HPDE6-E6E7 (cell line): ENCODE results near the gene MYO5B.
A peak's percentile ranks its signal among the peaks of the same experiment; 100 is the strongest.
"Not testable (repeated sequence)": the region's sequence is repeated elsewhere in the genome, so short reads cannot be mapped to it uniquely, and the experiment has no call there.

Source experiments
- DNase-seq: peaks from one replicate; pipeline ENCODE4 v3.0.0; 2011; ENCODE audit warnings: missing footprints; ENCODE audit errors: extremely low spot score

The MYO5B gene

DNA sequence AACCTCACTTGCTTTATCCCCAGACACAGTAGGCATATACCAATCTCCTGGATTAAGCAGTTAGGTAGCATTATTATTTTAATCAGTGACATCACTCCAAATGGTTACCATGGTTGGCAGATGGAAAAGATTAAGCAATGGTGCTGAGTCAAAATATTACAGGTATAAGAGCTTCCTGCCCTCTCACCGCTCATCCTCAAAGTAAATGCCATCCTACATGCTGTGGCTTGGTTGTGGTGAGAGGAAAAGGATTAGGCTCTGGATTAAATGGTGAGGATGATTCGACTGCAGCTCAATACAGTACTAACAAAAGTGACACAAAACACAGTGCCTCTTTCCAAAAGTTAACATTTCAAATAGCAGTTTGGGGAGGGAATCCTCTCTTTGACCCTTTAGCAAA lies 272.7 kb downstream of the MYO5B start:
- peak; percentile 70 for DNase-seq

DNA sequence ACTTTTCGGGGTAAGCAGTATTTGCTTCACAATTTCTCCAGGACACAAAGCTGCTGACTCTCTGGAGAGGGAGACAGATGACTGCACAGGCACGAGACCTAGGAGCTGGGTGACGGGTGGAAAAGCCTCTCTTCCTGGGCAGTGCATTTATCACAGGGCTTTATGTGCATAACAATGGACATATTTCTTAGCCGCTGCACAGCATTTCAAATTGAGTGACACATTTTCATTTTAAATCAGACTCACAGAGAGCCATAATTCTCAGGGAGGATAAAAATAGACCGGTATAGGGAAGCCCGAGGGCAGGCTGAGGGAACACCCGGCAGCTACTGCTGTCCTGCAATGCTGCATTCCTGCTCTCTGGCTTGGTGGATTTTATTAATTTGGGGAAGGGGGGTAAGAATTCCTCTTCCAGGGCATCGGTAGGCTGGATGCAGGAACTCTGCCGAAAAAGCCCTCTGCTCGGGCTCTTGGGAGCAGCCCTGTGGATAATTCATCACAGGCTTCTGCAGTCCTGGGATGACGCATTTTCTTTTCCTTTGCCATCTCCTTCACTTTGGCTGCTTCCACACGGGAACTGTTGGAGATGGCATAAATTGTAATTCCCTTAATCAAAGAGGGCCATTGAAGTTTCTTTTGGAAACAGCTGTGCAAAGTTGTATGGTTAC lies 273.5 kb downstream of the MYO5B start:
- DNase-seq: no peak

DNA sequence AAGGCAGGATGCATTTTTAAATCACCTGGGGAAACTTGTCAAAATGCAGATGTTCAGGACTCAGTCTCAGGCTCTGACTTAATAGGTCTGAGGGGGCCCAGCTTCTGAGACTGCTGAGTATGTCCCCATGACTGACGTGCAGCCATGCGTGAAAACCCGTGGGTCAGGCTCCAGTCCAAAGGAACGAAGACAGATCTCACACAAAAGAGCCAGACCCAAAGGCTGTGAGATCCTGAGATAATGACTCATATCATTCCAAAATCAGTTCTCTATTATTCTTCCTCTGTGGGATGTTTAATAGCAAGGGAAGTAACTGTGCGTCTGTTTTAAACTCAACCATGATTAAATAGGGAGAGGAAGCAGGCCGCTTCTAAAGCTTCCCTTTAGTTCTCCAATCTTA lies 274.2 kb downstream of the MYO5B start:
- DNase-seq: no peak

DNA sequence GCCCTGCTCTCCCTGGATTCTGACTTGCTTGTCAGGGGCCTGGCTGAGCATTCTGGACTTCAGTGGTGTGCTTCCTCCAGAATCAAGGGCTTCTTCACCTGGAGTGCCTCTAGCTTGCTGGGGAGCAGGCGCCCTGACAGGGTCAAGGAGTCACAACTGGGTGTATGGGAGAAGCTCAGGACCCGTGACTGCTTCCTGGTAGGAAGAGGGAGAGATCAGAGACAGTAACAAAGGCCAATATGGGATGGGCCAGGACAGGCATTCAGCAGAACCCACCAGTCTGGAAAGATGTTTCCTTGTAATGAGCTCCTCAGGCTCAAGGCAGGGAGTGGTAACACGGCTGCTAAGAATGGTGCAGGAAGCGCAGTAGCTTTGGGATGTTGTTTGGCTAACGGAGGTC lies 277.2 kb downstream of the MYO5B start:
- DNase-seq: no peak

DNA sequence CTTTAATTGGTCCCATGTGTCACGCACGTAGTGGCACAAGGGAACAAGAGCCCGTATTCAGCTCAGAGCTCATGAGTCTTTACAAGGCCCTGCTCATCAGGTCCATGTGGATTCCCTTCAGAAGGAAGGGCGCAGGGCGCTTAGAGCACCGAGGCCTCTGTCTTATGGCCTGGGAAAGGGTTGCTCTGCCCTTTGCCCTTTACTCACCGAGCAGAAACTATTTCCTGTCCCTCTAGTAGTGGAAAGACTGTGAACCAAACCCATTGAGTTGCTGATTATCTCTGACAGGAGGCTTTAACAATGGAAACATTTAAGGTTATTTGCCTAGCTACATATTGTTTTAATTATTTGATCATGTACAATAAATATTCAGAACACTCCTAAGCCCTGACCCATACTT lies 279.6 kb downstream of the MYO5B start:
- DNase-seq: no peak

DNA sequence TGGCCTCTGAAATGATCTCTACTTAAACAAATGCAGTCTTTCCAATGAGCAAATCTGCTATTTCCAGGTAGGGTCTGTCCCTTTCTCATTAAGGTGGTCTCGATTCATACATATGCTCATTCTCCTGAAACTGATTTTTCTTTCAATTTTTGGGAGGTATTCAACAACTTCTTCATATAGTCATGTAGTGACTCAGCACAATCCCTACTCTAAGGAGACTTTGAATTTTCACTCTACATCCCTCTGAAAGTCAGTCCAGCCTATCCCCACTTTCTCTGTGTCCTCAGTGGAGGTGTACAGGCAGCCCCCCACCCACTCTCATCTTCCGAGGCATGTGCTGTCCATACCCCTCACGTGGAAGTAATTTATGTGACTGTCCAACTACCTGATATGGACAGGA lies 281.7 kb downstream of the MYO5B start:
- DNase-seq: no peak

DNA sequence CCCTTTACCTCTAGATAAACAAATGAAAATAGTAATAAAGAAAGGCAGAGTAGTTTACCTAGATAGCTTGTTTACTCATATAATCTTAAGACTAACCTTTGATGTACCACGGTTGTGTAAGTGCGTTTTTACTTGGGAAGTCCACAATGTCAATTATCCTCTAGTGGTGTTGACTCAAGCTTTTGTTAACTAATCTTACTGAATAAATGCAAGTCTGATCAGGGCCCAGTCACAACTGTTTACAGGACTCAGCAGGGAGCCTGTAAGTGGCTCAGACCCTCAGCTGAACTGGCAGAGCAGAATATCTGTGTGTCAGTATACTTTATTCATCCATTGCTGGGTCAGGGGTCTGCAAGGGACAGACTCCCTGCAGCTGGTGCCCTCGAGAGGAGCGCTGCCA lies 283.5 kb downstream of the MYO5B start:
- DNase-seq: no peak

DNA sequence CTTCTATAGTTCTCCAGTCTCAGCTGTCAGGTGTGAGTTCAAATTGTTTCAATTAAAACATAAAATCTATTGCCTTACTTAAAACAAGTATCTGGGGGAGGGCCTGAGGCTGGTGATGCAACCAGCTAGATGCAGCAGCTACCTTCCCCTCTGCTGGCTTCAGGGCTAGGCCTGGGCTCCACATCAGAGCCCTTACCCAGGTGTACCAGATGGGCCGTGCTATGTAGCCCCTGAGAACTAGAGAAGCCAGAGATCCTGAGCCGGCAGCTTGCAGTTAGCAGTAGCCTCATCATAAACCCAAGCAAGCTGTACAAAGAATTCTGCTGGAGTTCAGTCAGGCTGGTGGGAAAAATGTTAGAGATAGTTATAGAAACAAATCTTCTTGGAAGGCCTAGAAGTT lies 284.0 kb downstream of the MYO5B start:
- DNase-seq: no peak

DNA sequence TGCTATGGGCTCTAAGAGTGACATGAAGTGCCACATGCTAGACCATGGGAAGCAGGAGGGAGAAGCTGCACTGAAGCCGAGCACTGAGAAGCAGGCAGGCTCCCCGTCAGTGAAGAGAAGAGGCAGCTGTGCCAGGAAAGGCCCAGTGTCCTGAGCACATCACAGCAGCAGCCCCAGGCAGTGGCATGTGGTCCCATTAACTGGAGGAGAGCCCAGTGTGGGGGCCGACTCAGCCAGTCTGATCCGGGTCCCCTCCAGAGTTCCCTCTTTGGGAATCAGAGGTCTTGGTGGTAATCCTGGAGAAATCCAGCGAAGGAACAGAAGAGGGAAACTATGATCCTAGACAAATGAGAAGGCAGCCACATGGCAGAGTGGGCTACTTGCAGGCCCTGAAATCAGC lies 284.9 kb downstream of the MYO5B start:
- no peak for DNase-seq

DNA sequence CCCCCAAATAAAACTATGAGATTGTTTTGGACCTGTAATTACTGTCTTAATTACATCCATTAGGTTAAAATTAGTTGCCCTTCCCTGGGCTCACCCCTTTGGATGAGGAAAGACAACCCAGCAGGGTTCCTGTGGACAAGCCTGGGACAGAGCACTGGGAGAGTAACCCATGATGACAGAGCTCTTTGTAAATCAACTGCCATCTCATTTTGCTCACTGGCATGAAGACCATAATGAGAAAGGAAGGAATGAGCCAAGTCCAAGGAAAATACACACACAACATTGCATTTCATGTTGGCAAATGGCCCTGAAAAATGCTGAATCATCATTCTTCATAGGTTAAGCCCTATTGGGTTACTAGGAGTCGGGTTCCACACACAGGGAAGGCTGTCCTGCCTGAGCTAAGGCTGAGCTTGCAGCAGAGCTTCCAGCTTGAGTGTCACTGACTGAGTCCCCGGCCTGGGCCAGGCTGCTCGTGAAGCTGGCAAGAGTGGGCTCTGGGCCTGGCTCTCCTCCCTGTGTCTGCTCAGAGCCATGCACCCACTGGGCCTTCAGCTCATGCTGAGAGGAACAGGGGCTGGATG lies 287.5 kb downstream of the MYO5B start:
- no peak for DNase-seq

DNA sequence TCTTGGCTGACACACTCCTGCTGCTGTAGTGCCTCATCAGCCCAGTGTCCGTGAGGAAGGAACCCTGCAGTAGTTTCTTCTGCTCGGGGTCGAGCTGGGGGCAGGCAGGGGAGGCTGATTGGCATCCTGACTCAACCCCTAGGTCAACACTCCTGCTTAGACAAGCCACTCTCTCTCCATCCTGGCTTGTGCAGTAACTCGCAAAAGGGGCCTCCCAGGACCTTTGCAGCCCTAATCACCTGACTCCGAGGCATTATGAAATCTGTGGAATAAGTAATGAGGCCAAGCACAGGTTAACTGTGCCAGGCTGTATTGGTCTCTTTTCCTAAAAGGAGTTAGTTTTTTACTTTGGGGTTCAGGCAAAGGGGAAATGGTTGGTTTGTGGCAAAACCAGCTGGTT lies 289.2 kb downstream of the MYO5B start:
- DNase-seq: no peak

DNA sequence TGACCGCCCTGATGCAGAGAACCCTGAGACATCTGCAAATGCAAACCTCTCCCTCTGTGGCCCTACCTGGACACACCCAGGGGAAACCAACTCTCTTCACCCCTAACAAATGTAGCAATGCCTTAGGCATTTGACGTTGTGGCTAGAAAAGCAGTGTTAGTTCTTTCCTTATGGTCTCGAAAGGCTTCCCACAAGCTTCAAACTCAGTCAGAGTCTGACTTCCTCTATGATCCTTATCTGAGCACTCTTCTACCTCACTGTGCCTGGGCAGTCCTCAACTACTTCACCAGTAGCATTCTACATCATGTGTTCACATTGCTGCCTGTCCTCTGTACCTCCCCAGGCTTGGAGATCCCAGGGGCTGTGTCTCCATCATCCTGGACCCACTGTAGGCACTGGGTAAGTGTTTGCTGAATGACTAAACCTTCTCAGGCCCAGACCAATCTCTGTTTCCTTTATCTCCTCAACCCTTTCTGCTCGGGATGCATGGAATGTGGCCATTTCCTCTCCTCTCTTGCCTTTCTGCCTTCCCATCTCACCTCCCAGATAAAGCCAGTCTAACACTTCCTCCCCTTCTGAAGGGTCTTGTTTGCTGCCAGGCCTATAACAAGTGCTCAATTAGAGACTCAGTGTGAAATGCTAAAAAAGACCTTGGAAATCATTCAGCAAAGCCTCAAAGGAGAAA lies 289.9 kb downstream of the MYO5B start:
- no peak for DNase-seq

DNA sequence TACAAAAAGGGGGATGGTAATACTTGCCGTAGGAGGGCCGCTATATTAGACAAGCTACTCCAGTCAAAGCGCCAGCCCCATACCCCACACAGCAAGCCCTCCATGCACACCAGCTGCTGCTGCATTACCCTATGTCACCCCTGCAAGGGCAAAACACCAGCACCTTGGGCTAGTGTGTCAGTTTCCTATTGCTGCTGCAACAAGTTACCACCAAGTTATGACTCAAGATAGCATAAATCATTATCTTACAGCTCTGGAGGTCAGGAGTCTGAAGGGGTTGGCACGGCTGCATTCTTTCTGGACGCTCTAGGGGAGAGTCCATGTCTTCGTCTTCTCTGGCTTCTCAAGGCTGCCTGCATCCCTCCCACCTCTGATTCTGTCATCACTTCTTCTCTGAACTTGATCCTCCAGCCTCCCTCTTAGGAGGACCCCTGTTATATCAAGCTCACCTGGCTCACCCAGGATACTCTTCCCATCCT lies 293.0 kb downstream of the MYO5B start:
- no peak for DNase-seq

DNA sequence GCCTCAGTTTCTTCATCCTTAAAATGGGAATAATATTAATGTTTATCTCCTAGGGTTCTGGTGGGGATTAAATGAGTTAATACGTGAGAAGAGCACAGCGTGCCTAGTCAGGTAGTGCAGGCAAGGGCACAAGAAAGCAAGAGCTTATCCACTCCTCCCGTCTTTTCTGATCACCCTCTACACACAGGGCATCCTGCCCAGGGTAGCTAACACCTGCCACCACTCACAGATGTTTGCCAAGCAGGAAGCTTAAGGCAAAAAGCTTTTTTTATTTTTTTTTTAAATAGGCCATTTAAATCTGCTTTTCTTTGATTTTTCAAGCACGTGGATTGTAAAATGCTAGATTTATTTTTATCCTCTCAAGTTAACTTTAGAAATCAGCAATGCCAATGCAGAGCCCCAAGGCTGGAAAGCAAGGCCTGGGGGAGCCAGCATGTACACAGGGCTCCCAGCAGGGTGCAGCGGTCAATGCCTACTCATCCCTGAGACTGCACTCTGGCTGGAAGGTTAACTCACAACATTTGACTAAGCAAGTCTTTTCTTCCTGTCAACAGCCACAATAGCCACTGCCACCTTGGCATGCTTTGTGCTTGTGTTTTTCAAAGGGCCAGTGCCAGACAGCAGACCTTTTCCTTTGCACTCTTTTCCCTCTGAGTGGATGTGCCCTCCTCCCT lies 295.2 kb downstream of the MYO5B start:
- DNase-seq: no peak

DNA sequence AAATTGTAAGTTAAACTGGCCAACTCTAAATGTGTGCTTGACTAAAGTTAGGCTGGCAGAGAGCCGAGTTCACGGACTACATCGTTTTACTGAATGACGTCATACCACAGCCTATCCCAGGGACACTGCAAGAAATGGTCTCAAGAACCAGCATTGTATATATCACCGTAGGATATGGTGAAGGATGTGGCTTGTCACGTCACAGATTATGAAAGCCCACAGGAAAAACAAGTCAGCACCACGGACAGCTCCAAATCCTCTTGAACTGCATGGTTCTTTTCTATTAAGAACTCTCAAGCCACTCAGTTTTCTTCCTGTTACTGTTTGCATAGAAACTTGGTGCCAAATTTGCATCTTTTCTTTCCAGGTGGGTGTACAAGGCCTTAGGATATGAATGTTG lies 296.5 kb downstream of the MYO5B start:
- DNase-seq: no peak

DNA sequence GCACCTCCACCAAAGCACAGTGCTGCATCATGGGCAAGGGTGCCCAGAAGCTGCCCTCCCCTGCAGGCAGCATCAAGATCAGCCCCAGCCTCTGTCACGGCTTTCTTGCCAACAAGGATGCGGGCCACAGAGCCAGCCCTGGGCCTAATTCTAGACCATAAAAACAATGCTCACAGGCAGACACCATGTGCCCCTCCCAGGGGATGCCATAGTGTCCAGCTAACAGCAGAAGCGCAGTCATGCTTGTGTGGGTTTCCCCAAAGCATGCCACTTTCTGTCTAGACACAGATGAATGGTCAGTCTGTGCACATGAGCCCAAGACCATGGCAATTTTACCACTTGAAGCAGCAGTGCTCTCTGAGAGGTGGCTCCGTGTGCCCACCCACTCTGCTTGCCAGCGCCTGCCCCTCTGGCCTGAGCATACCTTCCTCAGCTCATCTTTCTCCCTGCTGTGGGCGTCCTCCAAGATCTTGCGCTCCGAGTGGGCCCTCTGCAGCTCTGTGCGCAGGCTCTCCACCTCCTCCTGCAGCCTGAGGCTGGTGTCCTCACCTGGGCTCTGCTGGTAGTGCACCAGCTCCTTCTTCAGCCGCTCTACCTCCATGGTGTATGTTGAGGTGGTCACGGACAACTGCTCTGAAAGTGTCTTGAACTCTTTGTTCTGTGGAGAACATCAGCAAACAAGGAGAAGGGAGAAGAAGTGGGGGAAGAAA lies 300.3 kb downstream of the MYO5B start:
- no peak for DNase-seq

DNA sequence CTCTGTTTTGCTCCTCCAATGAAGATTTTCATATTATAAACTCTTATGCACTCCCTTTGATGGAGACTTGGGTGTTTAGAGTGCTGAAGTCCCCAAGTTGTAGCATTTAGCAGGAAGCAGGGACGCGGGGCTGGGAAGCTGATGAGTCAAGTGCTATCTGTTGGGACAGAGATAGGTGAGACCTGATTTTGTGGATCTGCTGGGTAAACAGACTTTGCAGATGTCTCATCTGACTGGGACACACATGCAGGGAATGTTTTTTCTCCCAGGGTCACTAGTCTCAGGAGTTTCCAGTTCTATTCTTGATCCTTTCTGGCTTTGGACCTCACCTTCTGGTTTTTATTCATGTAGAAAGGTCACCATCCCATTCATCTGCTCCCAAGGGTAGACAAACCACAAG lies 301.9 kb downstream of the MYO5B start:
- DNase-seq: no peak

DNA sequence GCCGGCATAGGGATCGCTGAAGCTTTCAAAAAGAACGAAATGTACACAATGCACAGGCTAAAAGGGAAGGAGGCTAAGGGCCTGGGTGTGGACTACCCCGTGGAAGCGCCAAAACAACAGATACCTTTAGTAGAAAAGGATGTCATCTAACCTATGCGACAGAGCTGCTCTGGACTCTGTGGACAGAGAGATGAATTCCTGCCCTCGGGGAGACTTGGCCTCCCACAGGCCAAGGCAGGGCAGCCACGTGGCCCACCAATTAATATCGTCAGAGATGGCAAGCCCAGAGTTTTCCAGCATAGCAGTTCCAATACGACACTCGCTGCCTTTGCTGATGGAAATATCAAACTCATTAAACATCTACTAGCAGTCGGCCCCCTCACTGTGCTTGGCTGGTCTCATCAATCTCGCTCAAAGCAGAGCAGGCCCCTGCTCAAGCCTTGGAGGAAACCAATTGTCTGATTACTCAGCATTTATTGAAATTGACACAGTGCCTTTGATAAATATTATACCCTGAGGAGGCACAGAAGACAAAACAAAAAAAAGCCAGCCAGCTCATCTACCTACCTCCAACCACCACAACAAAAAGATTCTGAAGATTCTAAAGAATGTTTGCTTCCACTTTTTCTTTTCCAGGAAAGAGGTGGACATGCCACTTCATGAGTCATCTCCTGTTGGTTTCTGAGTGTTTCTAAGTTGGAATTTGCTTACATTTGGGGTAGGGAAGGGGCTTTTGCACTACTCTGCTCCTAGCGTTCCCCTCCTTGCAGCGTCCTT lies 302.6 kb downstream of the MYO5B start:
- no peak for DNase-seq

DNA sequence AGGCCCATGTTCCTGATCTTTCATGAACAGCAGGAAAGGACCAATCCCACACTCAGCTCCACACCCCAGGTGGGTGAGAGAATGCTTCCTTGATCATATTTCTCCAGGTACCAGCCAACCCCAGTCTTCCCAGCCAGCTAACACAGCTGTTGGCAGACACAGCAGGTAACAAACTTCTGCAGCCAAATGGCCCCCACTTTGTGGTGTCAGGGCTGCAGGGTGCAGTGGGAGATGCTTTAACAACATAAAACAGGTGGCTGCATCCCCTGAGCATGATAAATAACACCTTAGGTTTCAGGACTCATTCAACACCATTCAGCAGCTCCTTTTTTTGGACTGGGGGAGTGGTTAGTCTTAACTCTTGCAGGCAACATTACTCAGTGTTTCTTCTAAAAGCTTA lies 304.9 kb downstream of the MYO5B start:
- no peak for DNase-seq

DNA sequence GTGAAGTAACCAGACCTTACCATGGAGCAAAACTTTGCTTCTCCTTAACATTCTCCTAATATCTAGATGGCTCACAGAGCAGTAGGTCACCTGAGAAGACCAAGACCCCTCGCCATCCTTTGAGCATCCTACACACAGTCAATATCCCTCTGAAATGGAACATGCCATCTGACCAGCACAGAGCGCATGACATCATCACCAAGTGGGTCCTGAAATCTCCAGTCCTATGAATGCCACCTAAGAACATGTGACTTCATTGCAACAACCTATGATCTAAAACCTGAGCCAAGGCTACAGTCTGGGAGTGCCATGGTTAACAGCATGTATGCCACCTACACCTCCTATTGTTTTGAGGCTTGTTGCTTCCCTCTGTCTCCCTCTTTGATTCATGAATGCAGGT lies 305.4 kb downstream of the MYO5B start:
- DNase-seq: not testable (repeated sequence)
